Pancreas (tissue), 10 donors: ENCODE measurements around the gene TMEM167A. TPM values are rescaled to one million over a fixed set of nuclear protein-coding genes. Genes with fewer than 3 reads are reported as not detected.

Experiments used
- ATAC-seq, 4 donors: fragments of 200-7000 bp; cut with Tn5 transposase; one replicate each; pipeline versions ENCODE4 v1.8.0 to v1.9.1; 2020; ENCODE audit warnings: mild to moderate bottlenecking in 4 of 4, moderate library complexity in 4 of 4
- DNase-seq, 6 donors: peaks; one replicate each; pipeline ENCODE4 v3.0.0-alpha.2; 2020
- FAIRE-seq: peaks from 2 replicates; lab custom pipeline; 2012; peaks lifted over from hg19 to GRCh38; lab: Jason Lieb, UNC
- H3K27ac ChIP-seq, 4 donors: fragments of 200-600 bp; sonication (generic); 1 replicate in 3 of 4; 2 replicates in 1 of 4; pipeline versions ENCODE4 v1.5.0 to v1.8.0; 2020
- H3K27me3 ChIP-seq, 4 donors: fragments of 200-600 bp; one replicate each; pipeline ENCODE4 v1.8.0; 2021
- H3K36me3 ChIP-seq, 3 donors: fragments of 200-600 bp; sonication (generic) in 1 of 3; one replicate each; pipeline versions ENCODE4 v1.5.0 to v1.8.0; 2020 to 2021
- H3K4me1 ChIP-seq, 3 donors: fragments of 200-600 bp; one replicate each; pipeline ENCODE4 v1.8.0; 2021
- H3K4me3 ChIP-seq, 4 donors: fragments of 200-600 bp; sonication (generic) in 2 of 4; one replicate each; pipeline versions ENCODE4 v1.5.0 to v1.8.0; 2020 to 2021
- H3K9me3 ChIP-seq, 4 donors: fragments of 200-600 bp; one replicate each; pipeline ENCODE4 v1.8.0; 2021
- CTCF ChIP-seq, 4 donors: fragments of 200-600 bp; sonication (generic) in 3 of 4; IDR thresholded peaks; one replicate each; pipeline versions ENCODE4 v1.5.0 to v1.8.0; 2021; ENCODE audit warnings: antibody characterized with exemption in 4 of 4
- WGBS, 2 donors: extraction: QIAGEN DNeasy Blood & Tissue Kit; methylation state at CpG; one replicate each; pipeline ENCODE4 v1.1.7; 2013; 5-methylcytosine and 5-hydroxymethylcytosine counted together
- intact Hi-C, 3 donors: fragments of 100-400 bp; cut with DNase I; formaldehyde crosslinking; loops; one replicate each; pipeline versions ENCODE4 v1.11.1 to v1.14.2; 2022
- polyA plus RNA-seq, 2 donors: library from polyadenylated mRNA; stranded (reverse); fragments of 200-250 nt; gene quantifications; one replicate each; pipeline ENCODE4 v1.2.3, GENCODE V29; 2013
- total RNA-seq, 6 donors: library from RNA; stranded (reverse); fragmentation: NEBNext Ultra II Directional in 4 of 6; extraction: Animal tissue kit (Norgen Biotek cat#: 25700) in 4 of 6; gene quantifications; one replicate each; pipeline versions ENCODE4 v1.2.1 to v1.2.4, GENCODE V29; 2021 to 2023
- donor health status: healthy with polysubstance abuse.
- donor health status: DM: no; HTN: no; CAD: no; lungs with moderate emphysema.
- donor health status: DM: no; HTN: no; CAD: no.
- donor health status: control.
- donor health status: control.
- donor health status: Bipolar disorder and iron deficiency.
- donor health status: DM: yes; HTN: yes; CAD: no.
- donor health status: DM: no; HTN: no; CAD: no.
- donor health status: DM: no; HTN: no; CAD: no.
- donor health status: DM: yes; HTN: yes; CAD: no.

Gene TMEM167A
- total and polyA plus RNA-seq, 8 donors = 13.3 to 48.5 (median 33.4) TPM

GRCh38 chr5:83093692-83094091 is 16.5 kb upstream of the TMEM167A start:
- Histone ChIP-seq H3K27me3 (no peaks in the 10 kb centered on the region), H3K4me3 (no peak overlapping the region), H3K9me3 (peaks cover 0 to 8% (median 0%) of the 10 kb centered on the region in 4 donors), H3K36me3 (no peaks in the 10 kb centered on the region), H3K4me1 (peaks cover 0 to 6% (median 3%) of the 10 kb centered on the region in 3 donors), H3K27ac (no peak overlapping the region)
- 99% methylated on average over 4 of the region's 4 CpGs for WGBS, 2 donors
- DNase-seq (no peak), ATAC-seq (no peak), FAIRE-seq (no peak)
- no peak for TF ChIP-seq CTCF (IDR thresholded peaks at IDR 0.05)
- intact Hi-C loops = no loop called here

- WGBS, 2 donors = 90 to 91% methylated on average over 2 of the region's 2 CpGs
- peaks cover 0 to 3% (median 0%) of the 10 kb centered on the region in 3 donors for H3K4me1 ChIP-seq
- ATAC-seq = no peak
- no peak for TF ChIP-seq CTCF (IDR thresholded peaks at IDR 0.05)
- H3K36me3 ChIP-seq = no peaks in the 10 kb centered on the region
- peaks cover 0 to 8% (median 0%) of the 10 kb centered on the region in 4 donors for H3K9me3 ChIP-seq
- no peak overlapping the region for H3K27ac ChIP-seq
- H3K27me3 ChIP-seq = no peaks in the 10 kb centered on the region
- no peak for DNase-seq
- no peak for FAIRE-seq
- intact Hi-C loops = no loop called here
- no peak overlapping the region for H3K4me3 ChIP-seq
Measured at GRCh38 chr5:83092619-83093018, 15.4 kb upstream of the TMEM167A start.

- no peak for FAIRE-seq
- WGBS, 2 donors = 94 to 97% methylated on average over 3 of the region's 3 CpGs
- ATAC-seq = no peak
- H3K9me3 ChIP-seq = peaks cover 0 to 8% (median 0%) of the 10 kb centered on the region in 4 donors
- intact Hi-C loops = no loop called here
- no peak overlapping the region for H3K27ac ChIP-seq
- DNase-seq = no peak
- no peak overlapping the region for H3K4me3 ChIP-seq
- H3K36me3 ChIP-seq = no peaks in the 10 kb centered on the region
- TF ChIP-seq CTCF (IDR thresholded peaks at IDR 0.05) = no peak
- no peaks in the 10 kb centered on the region for H3K27me3 ChIP-seq
- peaks cover 0 to 6% (median 6%) of the 10 kb centered on the region in 3 donors for H3K4me1 ChIP-seq
Measured at GRCh38 chr5:83090169-83090568, 13.0 kb upstream of the TMEM167A start.

GRCh38 chr5:83085106-83085505 is 7.9 kb upstream of the TMEM167A start:
- H3K27ac ChIP-seq = peak overlapping the region in 1 of 4 donors; percentile 14
- no peaks in the 10 kb centered on the region for H3K9me3 ChIP-seq
- peak; percentile 96 to 99 (median 98) for ATAC-seq

More at GRCh38 chr5:83085106-83085505, 7.9 kb upstream of the TMEM167A start:
- H3K27me3 ChIP-seq = no peaks in the 10 kb centered on the region
- no peak for TF ChIP-seq CTCF (IDR thresholded peaks at IDR 0.05)
- H3K36me3 ChIP-seq = no peaks in the 10 kb centered on the region
- H3K4me3 ChIP-seq = no peak overlapping the region
- H3K4me1 ChIP-seq = peaks cover 6 to 15% (median 10%) of the 10 kb centered on the region in 3 donors
- WGBS, 2 donors = 34 to 38% methylated on average over 2 of the region's 2 CpGs
- intact Hi-C loops = no loop called here
- FAIRE-seq = peak; percentile 13
- peak in 1 of 6 donors; percentile 9 for DNase-seq
